GM23248 (cell line): ENCODE measurements around the gene CEACAM16. TPM values are rescaled to one million over a fixed set of nuclear protein-coding genes. Genes with fewer than 3 reads are reported as not detected.

Source experiments
- DNase-seq: peaks from one replicate; pipeline ENCODE4 v3.0.0-alpha.2; 2015
- H2AFZ ChIP-seq: fragments of 200-600 bp; sonication (generic); 2 replicates; pipeline ENCODE4 v1.6.1; 2016; ENCODE audit warnings: antibody characterized with exemption
- H3F3A ChIP-seq: fragments of 200-600 bp; sonication (generic); 2 replicates; pipeline ENCODE4 v1.6.1; 2016; ENCODE audit warnings: mild to moderate bottlenecking, antibody characterized with exemption, mixed run types; ENCODE audit not compliant: insufficient read depth
- H3K27ac ChIP-seq: fragments of 200-600 bp; sonication (generic); 2 replicates; pipeline ENCODE4 v1.5.1; 2016; ENCODE audit warnings: mild to moderate bottlenecking
- H3K27me3 ChIP-seq: fragments of 200-600 bp; sonication (generic); replicated peaks from 2 replicates; pipeline ENCODE4 v1.6.1; 2016; ENCODE audit warnings: mild to moderate bottlenecking; ENCODE audit not compliant: insufficient read depth
- H3K36me3 ChIP-seq: fragments of 200-600 bp; sonication (generic); 2 replicates; pipeline ENCODE4 v1.6.1; 2016; ENCODE audit warnings: low read depth, mild to moderate bottlenecking
- H3K4me1 ChIP-seq: fragments of 200-600 bp; sonication (generic); 2 replicates; pipeline ENCODE4 v1.6.1; 2016; ENCODE audit warnings: mild to moderate bottlenecking; ENCODE audit not compliant: insufficient read depth
- H3K4me2 ChIP-seq: fragments of 200-600 bp; sonication (generic); one replicate; pipeline ENCODE4 v1.6.1; 2016; ENCODE audit warnings: mild to moderate bottlenecking; ENCODE audit not compliant: unreplicated experiment
- H3K4me3 ChIP-seq: fragments of 200-600 bp; sonication (generic); 2 replicates; pipeline ENCODE4 v1.5.1; 2016; ENCODE audit warnings: mild to moderate bottlenecking
- H3K79me2 ChIP-seq: fragments of 200-600 bp; sonication (generic); 2 replicates; pipeline ENCODE4 v1.6.1; 2016; ENCODE audit warnings: mild to moderate bottlenecking; ENCODE audit not compliant: insufficient read depth
- H3K9ac ChIP-seq: fragments of 200-600 bp; sonication (generic); 2 replicates; pipeline ENCODE4 v1.6.1; 2016; ENCODE audit warnings: mild to moderate bottlenecking
- H3K9me2 ChIP-seq: fragments of 200-600 bp; sonication (generic); 2 replicates; pipeline ENCODE4 v1.6.1; 2016; ENCODE audit warnings: mixed run types, mild to moderate bottlenecking, moderate library complexity; ENCODE audit not compliant: insufficient read depth
- H3K9me3 ChIP-seq: fragments of 200-600 bp; sonication (generic); one replicate; pipeline ENCODE4 v1.6.1; 2017; ENCODE audit warnings: low read depth
- H4K20me1 ChIP-seq: fragments of 200-600 bp; sonication (generic); 2 replicates; pipeline ENCODE4 v1.6.0; 2016; ENCODE audit not compliant: insufficient read depth
- EZH2 ChIP-seq: fragments of 200-600 bp; sonication (generic); IDR thresholded peaks from 2 replicates; pipeline ENCODE4 v1.6.1; 2018; ENCODE audit warnings: antibody characterized with exemption, mild to moderate bottlenecking; ENCODE audit not compliant: insufficient read depth, poor library complexity, severe bottlenecking
- EZH2phosphoT487 ChIP-seq: fragments of 200-600 bp; sonication (generic); IDR thresholded peaks from 2 replicates; pipeline ENCODE4 v1.6.1; 2018; ENCODE audit warnings: antibody characterized with exemption, moderate library complexity, mild to moderate bottlenecking, low read depth; ENCODE audit not compliant: insufficient read depth
- WGBS, 2 experiments: methylation state at CpG; one replicate each; pipeline ENCODE4 v1.1.6; 2015 to 2017; ENCODE audit warnings: low lambda C conversion rate in 2 of 2, low coverage in 1 of 2; ENCODE audit errors: missing lambda C conversion rate in 2 of 2; 5-methylcytosine and 5-hydroxymethylcytosine counted together
- in situ Hi-C: fragments of 300-500 bp; cut with MboI; formaldehyde crosslinking; loops from 2 replicates; pipeline ENCODE4 v1.15.0; 2020
- polyA plus RNA-seq: library from polyadenylated mRNA; unstranded; fragments of >200 nt; fragmentation: Nextera tagmentation; extraction: Ambion mirVana; gene quantifications from 2 replicates; pipeline ENCODE4 v1.2.1, GENCODE V29; 2016
- total RNA-seq: library from RNA; depleted of rRNA; stranded (reverse); fragments of >200 nt; shearing (Covaris generic); gene quantifications from 2 replicates; pipeline ENCODE4 v1.2.3, GENCODE V29; 2014; rRNA removed

CEACAM16 gene
- total RNA-seq: not detected in 2 replicates
- polyA plus RNA-seq: not detected in 2 replicates

DNA sequence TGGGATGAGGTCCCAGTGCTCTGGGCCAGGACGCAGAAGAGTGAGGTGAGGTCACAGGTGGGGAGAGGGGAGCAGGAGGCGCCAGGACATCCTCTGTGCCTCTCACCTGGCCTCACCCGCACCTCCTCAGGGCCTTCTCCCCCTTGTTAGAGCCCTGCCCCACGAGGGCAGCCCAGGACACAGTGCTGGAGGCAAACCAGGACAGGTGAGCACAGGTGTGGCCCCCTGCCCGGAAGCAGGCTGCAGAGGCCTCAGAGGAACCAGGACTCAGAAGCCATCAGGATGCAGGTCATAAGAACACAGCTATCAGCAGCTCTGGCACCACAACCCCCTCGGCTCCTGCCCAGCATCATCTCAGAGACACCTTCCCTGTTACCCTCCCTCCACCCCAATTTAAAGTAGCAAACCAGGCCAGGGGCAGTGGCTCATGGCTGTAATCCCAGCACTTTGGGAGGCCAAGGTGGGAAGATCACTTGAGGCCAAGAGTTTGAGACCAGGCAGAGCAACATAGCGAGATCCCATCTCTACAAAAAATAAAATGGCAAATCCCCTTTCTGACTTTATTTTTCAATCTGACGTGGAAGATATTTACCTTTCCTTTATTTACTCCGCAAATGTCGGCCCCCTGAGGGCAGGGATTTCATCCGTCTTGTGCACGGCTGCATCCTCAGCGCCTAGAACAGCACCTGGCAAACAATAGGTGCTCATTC lies at the start of gene CEACAM16:
TSS of gene CEACAM16 (plus strand) at position 660 of the 710 bp plus-strand sequence. CDS start 2,306 bp downstream, outside the sequence.
- no peaks in the 10 kb centered on the region for H3F3A ChIP-seq
- H3K4me3 ChIP-seq: no peak within 1 kb of the TSS
- H3K27ac ChIP-seq: no peak within 1 kb of the TSS
- no peak for TF ChIP-seq EZH2
- TF ChIP-seq EZH2phosphoT487: no peak
- H3K4me1 ChIP-seq: no peaks in the 10 kb centered on the region
- WGBS, 2 experiments: 77% methylated on average over 13 of the region's 13 CpGs
- no peak within 1 kb of the TSS for H2AFZ ChIP-seq
- no peaks in the 10 kb centered on the region for H3K36me3 ChIP-seq
- H3K79me2 ChIP-seq: no peaks in the 10 kb centered on the region
- no peak for DNase-seq
- in situ Hi-C loops: no loop called here
- no peaks in the 10 kb centered on the region for H3K9me3 ChIP-seq
- H3K9ac ChIP-seq: no peak within 1 kb of the TSS
- H3K27me3 ChIP-seq: no peaks in the 10 kb centered on the region; the same call in 1 of the 2 replicates
- H3K9me2 ChIP-seq: no peaks in the 10 kb centered on the region
- no peaks in the 10 kb centered on the region for H4K20me1 ChIP-seq
- H3K4me2 ChIP-seq: no peak within 1 kb of the TSS

GRCh38 chr19:44649578-44650145 lies 49.3 kb upstream of the CEACAM16 start:
- no peak for DNase-seq
- Histone ChIP-seq H3K9me3 (no peaks in the 10 kb centered on the region), H2AFZ (no peak overlapping the region), H3K27ac (no peak overlapping the region), H3K9ac (no peak overlapping the region), H3F3A (peaks cover 9% of the 10 kb centered on the region), H3K4me3 (no peak overlapping the region), H3K36me3 (peaks cover 43% of the 10 kb centered on the region), H3K4me1 (peaks cover 17% of the 10 kb centered on the region), H3K4me2 (no peak overlapping the region), H4K20me1 (no peaks in the 10 kb centered on the region), H3K79me2 (peaks cover 81% of the 10 kb centered on the region), H3K9me2 (no peaks in the 10 kb centered on the region), H3K27me3 (no peaks in the 10 kb centered on the region)
- 90 to 95% methylated on average over 15 of the region's 15 CpGs for WGBS, 2 experiments
- TF ChIP-seq EZH2: no peak
- TF ChIP-seq EZH2phosphoT487: no peak
- in situ Hi-C loops: no loop called here

DNA sequence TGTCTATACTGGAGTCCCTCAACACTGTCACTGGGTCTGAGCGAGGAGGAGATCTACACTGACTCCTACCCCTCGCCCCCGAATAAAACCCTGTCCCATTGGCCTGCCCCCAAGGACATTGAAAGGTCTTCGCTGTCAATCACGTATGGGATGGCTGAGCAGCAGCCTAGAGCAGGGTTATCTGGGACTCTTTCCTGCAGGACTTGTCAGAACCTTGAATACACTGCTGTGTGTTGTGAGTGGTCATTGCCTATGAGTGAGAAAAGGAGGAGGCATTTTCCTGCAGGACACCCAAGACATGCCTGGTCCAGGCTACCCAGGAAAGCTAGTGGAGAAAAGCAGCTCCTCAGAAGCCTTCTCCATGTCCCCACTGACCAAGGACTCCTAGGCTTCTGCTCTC lies 45.6 kb upstream of the CEACAM16 start:
- Histone ChIP-seq H3K9me3 (no peaks in the 10 kb centered on the region), H3K27me3 (no peaks in the 10 kb centered on the region), H3K36me3 (peaks cover 69% of the 10 kb centered on the region), H3K4me2 (no peak overlapping the region), H3K79me2 (peaks cover 50% of the 10 kb centered on the region), H3K27ac (no peak overlapping the region), H3F3A (peaks cover 6% of the 10 kb centered on the region), H3K9ac (no peak overlapping the region), H3K9me2 (no peaks in the 10 kb centered on the region), H4K20me1 (no peaks in the 10 kb centered on the region), H2AFZ (no peak overlapping the region), H3K4me1 (peaks cover 6% of the 10 kb centered on the region), H3K4me3 (no peak overlapping the region)
- no peak for DNase-seq
- TF ChIP-seq EZH2phosphoT487 (no peak), EZH2 (no peak)
- in situ Hi-C loops: no loop called here
- 90 to 92% methylated on average over 5 of the region's 5 CpGs for WGBS, 2 experiments

DNA sequence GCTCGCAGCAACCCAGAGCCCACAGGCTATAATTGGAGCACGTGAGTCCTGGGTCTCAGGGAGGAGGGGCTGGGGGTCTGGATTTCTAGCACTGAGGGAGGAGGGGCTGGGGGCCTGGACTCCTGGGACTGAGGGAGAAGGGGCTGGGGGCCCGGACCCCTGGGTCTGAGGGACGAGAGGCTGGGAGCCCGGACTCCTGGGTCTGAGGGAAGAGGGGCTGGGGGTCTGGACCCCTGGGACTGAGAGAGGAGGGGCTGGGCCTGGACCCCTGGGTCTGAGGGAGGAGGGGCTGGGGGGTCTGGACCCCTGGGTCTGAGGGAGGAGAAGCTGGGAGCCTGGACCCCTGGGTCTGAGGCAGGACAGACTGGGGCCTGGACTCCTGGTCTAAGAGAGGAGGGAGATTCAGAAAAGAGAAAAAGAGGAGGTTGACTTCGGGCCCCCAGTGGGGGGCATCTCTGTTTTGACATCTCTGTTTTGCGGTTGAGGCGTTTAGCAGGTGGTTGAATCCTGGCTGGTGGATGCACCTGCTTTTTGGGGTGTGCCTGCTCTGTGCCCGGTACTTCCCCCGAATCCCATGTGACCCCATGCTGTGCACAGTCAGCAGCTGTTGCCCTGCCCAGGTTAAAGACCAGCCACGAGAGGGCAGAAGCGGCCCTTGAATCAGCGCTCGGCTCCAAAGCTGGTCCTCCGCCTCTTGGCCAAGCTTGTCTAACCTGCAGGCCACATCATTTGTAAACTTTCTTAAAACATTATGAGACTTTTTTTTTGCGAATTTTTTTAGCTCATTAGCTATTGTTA lies 44.8 kb upstream of the CEACAM16 start:
- Histone ChIP-seq H3K4me1 (no peaks in the 10 kb centered on the region; the same call in 1 of the 2 replicates), H3K9ac (no peak overlapping the region), H3K4me3 (no peak overlapping the region), H3K36me3 (peaks cover 77% of the 10 kb centered on the region), H3K27ac (no peak overlapping the region), H4K20me1 (no peaks in the 10 kb centered on the region), H2AFZ (no peak overlapping the region), H3K79me2 (peaks cover 42% of the 10 kb centered on the region), H3K9me2 (no peaks in the 10 kb centered on the region), H3K4me2 (no peak overlapping the region), H3K27me3 (no peaks in the 10 kb centered on the region), H3F3A (no peaks in the 10 kb centered on the region; the same call in 1 of the 2 replicates), H3K9me3 (no peaks in the 10 kb centered on the region)
- TF ChIP-seq EZH2: no peak
- TF ChIP-seq EZH2phosphoT487: no peak
- WGBS, 2 experiments: 66 to 68% methylated on average over 13 to 16 of the region's 16 CpGs
- in situ Hi-C loops: no loop called here
- DNase-seq: peak; percentile 71
